HepG2 (cell line): ENCODE results near the gene DOCK4. TPM values are rescaled to one million over a fixed set of nuclear protein-coding genes. Genes with fewer than 3 reads are reported as not detected.

ENCODE experiments used
- ATAC-seq: fragments of 200-7000 bp; cut with Tn5 transposase; 3 replicates; pipeline ENCODE4 v1.9.1; 2020; ENCODE audit warnings: mild to moderate bottlenecking, moderate library complexity
- BruUV-seq: library from RNA; stranded (reverse); fragments of 400-500 nt; replicated peaks from 2 replicates; lab custom pipeline; 2021; lab: Mats Ljungman, UMichigan
- CTCF ChIA-PET: fragments of 300-600 bp; formaldehyde crosslinking; extraction: SDS; loops from one replicate; lab custom pipeline; 2021; ENCODE audit warnings: low total read pairs, inconsistent platforms, low intra/inter-chr PET ratio; lab: Yijun Ruan, JAX
- POLR2A ChIA-PET: fragments of 350-600 bp; sonication (Branson Sonifier 250); formaldehyde crosslinking; loops from one replicate; lab custom pipeline; 2020; ENCODE audit warnings: antibody characterized with exemption, inconsistent platforms; lab: Yijun Ruan, JAX
- DNase-seq: peaks from one replicate; pipeline ENCODE4 v3.0.0-alpha.2; 2015; ENCODE audit warnings: low spot score
- FAIRE-seq: peaks from 3 replicates; lab custom pipeline; 2011; peaks lifted over from hg19 to GRCh38; lab: Jason Lieb, UNC
- H2AFZ ChIP-seq: one replicate; pipeline ENCODE4 v1.6.1; 2011; ENCODE audit warnings: low read length, inconsistent platforms
- H3K27ac ChIP-seq: fragments of 300-600 bp; 3 replicates; pipeline ENCODE4 v1.8.0; 2011; ENCODE audit warnings: mixed run types, mild to moderate bottlenecking, mixed read lengths, low read length, inconsistent platforms; ENCODE audit not compliant: insufficient read depth; ENCODE audit errors: extremely low read length
- H3K27me3 ChIP-seq, 2 experiments: fragments of 200-600 bp in 1 of 2; 2 replicates in 1 of 2; 3 replicates in 1 of 2; pipeline versions ENCODE4 v1.6.0 to v1.8.0; 2011; ENCODE audit warnings: low read length in 2 of 2, mild to moderate bottlenecking in 2 of 2, moderate library complexity in 2 of 2, inconsistent platforms in 1 of 2; ENCODE audit not compliant: insufficient read depth in 2 of 2, control insufficient read depth in 1 of 2
- H3K36me3 ChIP-seq, 2 experiments: fragments of 200-600 bp in 1 of 2; replicated peaks in 1 of 2; 2 replicates in 1 of 2; 3 replicates in 1 of 2; pipeline versions ENCODE4 v1.5.1 to v1.8.0; 2011; ENCODE audit warnings: low read length in 2 of 2, inconsistent platforms in 1 of 2; ENCODE audit not compliant: insufficient read depth in 2 of 2, control insufficient read depth in 1 of 2
- H3K4me1 ChIP-seq: 2 replicates; pipeline ENCODE4 v1.5.1; 2012; ENCODE audit warnings: low read length, inconsistent platforms; ENCODE audit not compliant: insufficient read depth
- H3K4me2 ChIP-seq: 2 replicates; pipeline ENCODE4 v1.6.0; 2011; ENCODE audit warnings: low read depth, low read length, inconsistent platforms
- H3K4me3 ChIP-seq, 3 experiments: fragments of 200-600 bp in 1 of 3; sonication (generic), shearing (Covaris generic) in 1 of 3; replicated peaks in 1 of 3; 2 replicates each; pipeline ENCODE4 v1.5.1; 2011 to 2016; ENCODE audit warnings: low read length in 3 of 3, inconsistent platforms in 2 of 3, low read depth in 2 of 3, mild to moderate bottlenecking in 2 of 3, control low read depth in 1 of 3, mixed read lengths in 1 of 3; ENCODE audit not compliant: insufficient read depth in 1 of 3
- H3K79me2 ChIP-seq: one replicate; pipeline ENCODE4 v1.6.1; 2011; ENCODE audit warnings: low read length, inconsistent platforms; ENCODE audit not compliant: insufficient read depth
- H3K9ac ChIP-seq: 2 replicates; pipeline ENCODE4 v1.6.0; 2011; ENCODE audit warnings: mild to moderate bottlenecking, low read depth, low read length, inconsistent platforms; ENCODE audit not compliant: insufficient read depth
- H3K9me3 ChIP-seq: 2 replicates; pipeline ENCODE4 v1.5.1; 2012; ENCODE audit warnings: mild to moderate bottlenecking, low read length
- H4K20me1 ChIP-seq: 2 replicates; pipeline ENCODE4 v1.6.0; 2011; ENCODE audit warnings: inconsistent platforms, mild to moderate bottlenecking, low read length, moderate library complexity; ENCODE audit not compliant: insufficient read depth
- AFF4 ChIP-seq: sonication (generic); formaldehyde crosslinking; IDR thresholded peaks from 2 replicates; pipeline ENCODE4 v1.4.0; 2020; ENCODE audit warnings: missing genetic modification reagents
- ARNT2 ChIP-seq: sonication (generic); formaldehyde crosslinking; IDR thresholded peaks from 2 replicates; pipeline ENCODE4 v1.8.0; 2022; ENCODE audit warnings: mild to moderate bottlenecking, low read depth, missing genetic modification reagents, moderate library complexity
- GLMP ChIP-seq: sonication (generic); formaldehyde crosslinking; IDR thresholded peaks from 2 replicates; pipeline ENCODE4 v1.9.0; 2021; ENCODE audit warnings: missing genetic modification reagents, mild to moderate bottlenecking, borderline replicate concordance
- KDM1A ChIP-seq: IDR thresholded peaks from 2 replicates; pipeline ENCODE4 v1.6.1; 2016; ENCODE audit warnings: missing compliant biosample characterization
- KLF11 ChIP-seq: IDR thresholded peaks from 2 replicates; pipeline ENCODE4 v1.6.1; 2016; ENCODE audit warnings: missing compliant biosample characterization
- PCBP1 ChIP-seq: fragments of 200-400 bp; formaldehyde crosslinking; IDR thresholded peaks from 2 replicates; pipeline ENCODE4 v1.6.1; 2017; ENCODE audit warnings: mild to moderate bottlenecking, low read depth, low read length, borderline replicate concordance
- ZNF770 ChIP-seq: sonication (generic); formaldehyde crosslinking; IDR thresholded peaks from 2 replicates; pipeline ENCODE4 v1.5.0; 2020; ENCODE audit warnings: mild to moderate bottlenecking, missing genetic modification reagents
- ZNF792 ChIP-seq: IDR thresholded peaks from 2 replicates; pipeline ENCODE4 v1.6.1; 2016
- WGBS: methylation state at CpG from one replicate; pipeline ENCODE4 v1.1.6; 2017; ENCODE audit warnings: low lambda C conversion rate; 5-methylcytosine and 5-hydroxymethylcytosine counted together
- in situ Hi-C: cut with HindIII; loops from 2 replicates; pipeline ENCODE4 v1.10.0; 2017; ENCODE audit warnings: low pct_unique_long_range_greater_than_20kb; ENCODE audit not compliant: extremely low pct_ligation_motif_present
- intact Hi-C: fragments of 100-400 bp; cut with micrococcal nuclease; formaldehyde crosslinking; loops from one replicate; pipeline ENCODE4 v1.10.0; 2022; ENCODE audit not compliant: unreplicated experiment
- polyA plus RNA-seq, 8 experiments: library from polyadenylated mRNA; depleted of rRNA in 3 of 8; stranded (reverse) in 7 of 8; unstranded in 1 of 8; fragments of >200 nt; fragmentation: Illumina TruSeq in 4 of 8; extraction: Trizol in 4 of 8; gene quantifications; 2 replicates each; pipeline versions ENCODE4 v1.2.1 to v1.2.3, GENCODE V29; 2011 to 2016; ENCODE audit warnings: low read depth in 4 of 8, missing spikeins in 1 of 8, mixed read lengths in 1 of 8; ENCODE audit not compliant: insufficient read depth in 1 of 8
- total RNA-seq, 5 experiments: library from RNA; depleted of rRNA; stranded (reverse); fragments of >200 nt; fragmentation: Illumina TruSeq; extraction: Trizol; gene quantifications; 2 replicates each; pipeline ENCODE4 v1.2.3, GENCODE V29; 2016; ENCODE audit warnings: low read depth in 1 of 5

Gene DOCK4
- total and polyA plus RNA-seq, 2 of the 13 experiments (the other 11 are each of a cell fraction or from before 2014, with no cell fraction given): 13.5 to 17.4 TPM

GRCh38 chr7:111990643-111991042 lies 215.6 kb downstream of the DOCK4 start:
- no peak for TF ChIP-seq KDM1A
- no peak overlapping the region for H3K9ac ChIP-seq
- DNase-seq: no peak
- peaks cover 10 to 15% of the 10 kb centered on the region in 2 experiments; a peak in 2 of 5 replicates for H3K36me3 ChIP-seq
- H4K20me1 ChIP-seq: no peaks in the 10 kb centered on the region
- no peak overlapping the region for H3K4me3 ChIP-seq
- no peaks in the 10 kb centered on the region for H3K9me3 ChIP-seq
- no peaks in the 10 kb centered on the region for H3K79me2 ChIP-seq
- 97% methylated on average over 3 of the region's 3 CpGs for WGBS
- no peaks in the 10 kb centered on the region for H3K4me1 ChIP-seq
- POLR2A ChIA-PET: no interaction called here
- in situ Hi-C loops: no loop called here
- CTCF ChIA-PET: no interaction called here
- BruUV-seq: no TSS peak
- ATAC-seq: no peak
- H2AFZ ChIP-seq: no peak overlapping the region
- H3K27ac ChIP-seq: no peak overlapping the region
- no peak overlapping the region for H3K4me2 ChIP-seq
- intact Hi-C loops: no loop called here
- no peak for FAIRE-seq
- H3K27me3 ChIP-seq: no peaks in the 10 kb centered on the region

- intact Hi-C loops: no loop called here
- Histone ChIP-seq H3K9ac (no peak overlapping the region), H3K27ac (no peak overlapping the region), H3K36me3 (peaks cover 15 to 36% of the 10 kb centered on the region in 2 experiments; a peak in 4 of 5 replicates), H3K4me3 (no peak overlapping the region), H3K79me2 (no peaks in the 10 kb centered on the region), H3K27me3 (no peaks in the 10 kb centered on the region), H3K4me1 (no peaks in the 10 kb centered on the region), H2AFZ (no peak overlapping the region), H3K9me3 (no peaks in the 10 kb centered on the region), H3K4me2 (no peak overlapping the region), H4K20me1 (no peaks in the 10 kb centered on the region)
- BruUV-seq: no TSS peak
- ChIA-PET POLR2A (no interaction called here), CTCF (no interaction called here)
- 100% methylated on average over 1 of the region's 1 CpG for WGBS
- in situ Hi-C loops: no loop called here
- no peak for TF ChIP-seq AFF4
- no peak for TF ChIP-seq ZNF792 (CRISPR knock-in tag)
- TF ChIP-seq PCBP1: no peak
- TF ChIP-seq ARNT2: no peak
- TF ChIP-seq GLMP (CRISPR knock-in tag): no peak
- TF ChIP-seq ZNF770 (CRISPR knock-in tag): no peak
- TF ChIP-seq KLF11: no peak
- DNase-seq (no peak), FAIRE-seq (no peak), ATAC-seq (no peak)
These were observed 218.3 kb downstream of the DOCK4 start for GRCh38 chr7:111987886-111988285.
